Measurements from ENCODE around the gene BCAS3. TPM values are rescaled to one million over a fixed set of nuclear protein-coding genes. Genes with fewer than 3 reads are reported as not detected.

BCAS3 gene
- total and polyA plus RNA-seq, 2 experiments from 2014 or later = 18.0 to 20.2 TPM

DNA sequence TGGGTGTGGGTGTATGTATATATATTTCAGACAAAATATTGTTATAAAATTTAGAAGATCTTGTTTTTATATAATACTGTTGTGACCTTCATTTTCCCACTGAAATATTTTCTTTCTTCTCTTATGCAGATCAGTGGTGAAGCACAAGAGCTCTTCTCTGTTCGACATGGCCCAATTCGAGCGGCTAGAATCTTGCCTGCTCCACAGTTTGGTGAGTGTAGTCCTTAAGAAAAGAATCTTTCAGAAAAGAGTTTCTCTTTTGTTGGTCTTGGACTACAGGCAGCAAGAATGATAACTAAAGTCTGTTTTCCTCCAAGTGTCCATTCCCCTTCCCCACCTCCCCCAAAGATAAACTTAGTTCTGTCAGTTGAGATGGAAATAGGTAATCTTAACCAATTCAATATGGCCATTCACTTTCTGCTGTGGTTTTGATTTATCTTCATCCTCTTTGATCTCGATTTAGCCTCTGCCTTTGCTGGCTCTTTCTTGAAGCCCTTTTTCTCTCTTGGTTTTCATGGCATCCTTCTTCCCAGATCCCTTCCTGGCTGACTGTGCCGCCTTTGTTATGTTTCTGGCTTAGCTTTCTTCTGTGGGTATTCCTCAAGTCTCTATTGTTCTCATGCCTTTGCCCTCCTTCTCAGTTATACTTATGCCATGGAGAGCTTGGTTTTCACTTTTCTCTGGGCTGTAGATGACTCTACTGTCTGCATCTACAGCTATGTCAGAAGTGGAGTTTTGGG lies 69.6 kb downstream of the BCAS3 start:
- Histone ChIP-seq H3K36me3 (ENCODE audit: low read depth) (no peaks in the 10 kb centered on the region), H4K20me1 (ENCODE audit: insufficient read depth) (no peaks in the 10 kb centered on the region), H3K9ac (no peak overlapping the region), H3K27me3 (replicated peaks; ENCODE audit: insufficient read depth) (no peaks in the 10 kb centered on the region), H2AFZ (no peak overlapping the region), H3K4me3 (no peak overlapping the region), H3K9me2 (ENCODE audit: insufficient read depth) (no peaks in the 10 kb centered on the region), H3K4me2 (ENCODE audit: unreplicated experiment) (no peak overlapping the region), H3K9me3 (ENCODE audit: low read depth) (no peaks in the 10 kb centered on the region), H3K27ac (no peak overlapping the region), H3K79me2 (ENCODE audit: insufficient read depth) (no peaks in the 10 kb centered on the region), H3F3A (ENCODE audit: insufficient read depth) (peaks cover 12% of the 10 kb centered on the region; the same call in 1 of the 2 replicates), H3K4me1 (ENCODE audit: insufficient read depth) (peaks cover 16% of the 10 kb centered on the region)
- in situ Hi-C loops (cut with MboI) = loop anchor here (25.0 kb wide), 1 partner anchor 815 kb away; no protein-coding TSS in a partner anchor
- DNase-seq = no peak
- 95 to 97% methylated on average over 5 of the region's 5 CpGs for WGBS, 2 experiments (ENCODE audit: low coverage in 1 of 2, low lambda C conversion rate in 2 of 2, missing lambda C conversion rate in 2 of 2)
- TF ChIP-seq EZH2 (IDR thresholded peaks at IDR 0.05; ENCODE audit: insufficient read depth, poor library complexity, severe bottlenecking) (no peak), EZH2phosphoT487 (IDR thresholded peaks at IDR 0.05; ENCODE audit: insufficient read depth, low read depth) (no peak)

DNA sequence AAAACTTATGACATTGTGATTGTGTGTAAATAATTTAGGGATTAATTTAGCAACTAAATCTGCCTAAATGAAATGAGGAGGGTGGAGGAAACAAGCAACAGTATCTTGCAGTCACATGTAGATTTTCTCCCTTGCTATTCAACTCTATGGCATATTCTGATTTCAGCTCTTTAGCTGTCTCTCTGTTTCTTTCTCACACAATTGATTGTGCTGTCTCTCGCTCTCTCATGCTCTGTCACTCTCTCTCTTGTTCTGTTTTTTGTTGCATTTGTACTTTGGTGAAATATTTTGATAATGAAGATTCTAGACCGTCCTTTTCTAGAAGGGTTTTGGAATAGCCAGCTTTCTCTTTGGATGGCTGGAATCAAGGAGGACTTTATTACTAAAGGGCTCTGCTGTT lies 70.6 kb downstream of the BCAS3 start:
- H3K9ac ChIP-seq = no peak overlapping the region
- no peak overlapping the region for H3K4me3 ChIP-seq
- peaks cover 11% of the 10 kb centered on the region; the same call in 1 of the 2 replicates for H3F3A ChIP-seq (ENCODE audit: insufficient read depth)
- no peak overlapping the region for H3K27ac ChIP-seq
- peaks cover 16% of the 10 kb centered on the region for H3K4me1 ChIP-seq (ENCODE audit: insufficient read depth)
- no peaks in the 10 kb centered on the region for H3K9me2 ChIP-seq (ENCODE audit: insufficient read depth)
- WGBS, 2 experiments (ENCODE audit: low coverage in 1 of 2, low lambda C conversion rate in 2 of 2, missing lambda C conversion rate in 2 of 2) = 81 to 92% methylated on average over 2 of the region's 2 CpGs
- no peak overlapping the region for H2AFZ ChIP-seq
- H4K20me1 ChIP-seq (ENCODE audit: insufficient read depth) = no peaks in the 10 kb centered on the region
- no peaks in the 10 kb centered on the region for H3K27me3 ChIP-seq (replicated peaks; ENCODE audit: insufficient read depth)
- H3K4me2 ChIP-seq (ENCODE audit: unreplicated experiment) = no peak overlapping the region
- no peaks in the 10 kb centered on the region for H3K9me3 ChIP-seq (ENCODE audit: low read depth)
- TF ChIP-seq EZH2 (IDR thresholded peaks at IDR 0.05; ENCODE audit: insufficient read depth, poor library complexity, severe bottlenecking) = no peak
- no peak for TF ChIP-seq EZH2phosphoT487 (IDR thresholded peaks at IDR 0.05; ENCODE audit: insufficient read depth, low read depth)
- DNase-seq = no peak
- H3K79me2 ChIP-seq (ENCODE audit: insufficient read depth) = no peaks in the 10 kb centered on the region
- no peaks in the 10 kb centered on the region for H3K36me3 ChIP-seq (ENCODE audit: low read depth)
- in situ Hi-C loops (cut with MboI) = loop anchor here (25.0 kb wide), 1 partner anchor 814 kb away; no protein-coding TSS in a partner anchor

DNA sequence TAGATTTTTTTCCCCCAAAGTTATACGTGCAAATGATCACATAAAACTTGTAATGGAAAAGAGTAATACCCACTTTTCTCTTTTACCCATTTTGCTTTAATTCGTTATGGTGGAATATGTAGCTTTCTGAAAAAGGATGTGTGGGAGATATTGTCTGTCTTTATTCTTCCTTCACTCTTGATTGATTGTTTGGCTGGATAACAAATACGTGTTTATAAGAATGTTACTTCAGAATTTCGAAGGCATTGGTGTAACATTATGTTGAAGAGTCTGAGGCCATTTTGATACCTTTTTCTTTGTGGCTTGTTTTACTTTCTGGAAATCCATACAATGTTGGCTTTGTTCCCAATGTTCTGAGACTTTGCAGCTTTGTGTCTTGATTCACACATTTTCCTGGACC lies 71.4 kb downstream of the BCAS3 start:
- H3K4me3 ChIP-seq = no peak overlapping the region
- TF ChIP-seq EZH2phosphoT487 (IDR thresholded peaks at IDR 0.05; ENCODE audit: insufficient read depth, low read depth) (no peak), EZH2 (IDR thresholded peaks at IDR 0.05; ENCODE audit: insufficient read depth, poor library complexity, severe bottlenecking) (no peak)
- no peaks in the 10 kb centered on the region for H3K36me3 ChIP-seq (ENCODE audit: low read depth)
- peaks cover 8% of the 10 kb centered on the region for H3K4me1 ChIP-seq (ENCODE audit: insufficient read depth)
- in situ Hi-C loops (cut with MboI) = loop anchor here (25.0 kb wide), 1 partner anchor 813 kb away; no protein-coding TSS in a partner anchor
- H3K9me3 ChIP-seq (ENCODE audit: low read depth) = no peaks in the 10 kb centered on the region
- no peaks in the 10 kb centered on the region for H4K20me1 ChIP-seq (ENCODE audit: insufficient read depth)
- DNase-seq = no peak
- no peak overlapping the region for H3K4me2 ChIP-seq (ENCODE audit: unreplicated experiment)
- no peaks in the 10 kb centered on the region for H3K9me2 ChIP-seq (ENCODE audit: insufficient read depth)
- WGBS, 2 experiments (ENCODE audit: low coverage in 1 of 2, low lambda C conversion rate in 2 of 2, missing lambda C conversion rate in 2 of 2) = 95 to 97% methylated on average over 4 of the region's 4 CpGs
- peaks cover 2% of the 10 kb centered on the region; the same call in 1 of the 2 replicates for H3F3A ChIP-seq (ENCODE audit: insufficient read depth)
- no peak overlapping the region for H3K27ac ChIP-seq
- H3K9ac ChIP-seq = no peak overlapping the region
- no peaks in the 10 kb centered on the region for H3K27me3 ChIP-seq (replicated peaks; ENCODE audit: insufficient read depth)
- H3K79me2 ChIP-seq (ENCODE audit: insufficient read depth) = no peaks in the 10 kb centered on the region
- no peak overlapping the region for H2AFZ ChIP-seq

DNA sequence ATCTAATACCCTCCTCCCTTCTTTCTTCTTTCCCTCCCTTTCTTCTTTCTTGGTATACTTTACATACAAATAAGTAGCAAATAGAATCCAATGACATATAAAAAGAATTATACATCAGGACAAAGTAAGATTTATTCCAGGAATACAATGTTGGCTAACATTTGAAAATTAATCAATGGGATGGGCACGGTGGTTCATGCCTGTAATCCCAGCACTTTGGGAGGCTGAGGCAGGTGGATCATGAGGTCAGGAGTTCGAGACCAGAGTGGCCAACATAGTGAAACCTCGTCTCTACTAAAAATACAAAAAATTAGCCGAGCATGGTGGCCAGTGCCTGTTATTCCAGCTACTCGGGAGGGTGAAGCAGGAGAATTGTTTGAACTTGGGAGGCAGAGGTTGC lies 72.1 kb downstream of the BCAS3 start:
- Histone ChIP-seq H3K27ac (no peak overlapping the region), H3K27me3 (replicated peaks; ENCODE audit: insufficient read depth) (no peaks in the 10 kb centered on the region), H3K4me1 (ENCODE audit: insufficient read depth) (peaks cover 2% of the 10 kb centered on the region), H3F3A (ENCODE audit: insufficient read depth) (no peaks in the 10 kb centered on the region), H3K9me2 (ENCODE audit: insufficient read depth) (no peaks in the 10 kb centered on the region), H3K4me2 (ENCODE audit: unreplicated experiment) (no peak overlapping the region), H4K20me1 (ENCODE audit: insufficient read depth) (no peaks in the 10 kb centered on the region), H3K79me2 (ENCODE audit: insufficient read depth) (no peaks in the 10 kb centered on the region), H3K9me3 (ENCODE audit: low read depth) (no peaks in the 10 kb centered on the region), H3K9ac (no peak overlapping the region), H3K4me3 (no peak overlapping the region), H3K36me3 (ENCODE audit: low read depth) (no peaks in the 10 kb centered on the region), H2AFZ (no peak overlapping the region)
- no peak for DNase-seq
- WGBS, 2 experiments (ENCODE audit: low coverage in 1 of 2, low lambda C conversion rate in 2 of 2, missing lambda C conversion rate in 2 of 2) = 81 to 86% methylated on average over 5 of the region's 5 CpGs
- TF ChIP-seq EZH2 (IDR thresholded peaks at IDR 0.05; ENCODE audit: insufficient read depth, poor library complexity, severe bottlenecking) (no peak), EZH2phosphoT487 (IDR thresholded peaks at IDR 0.05; ENCODE audit: insufficient read depth, low read depth) (no peak)
- in situ Hi-C loops (cut with MboI) = loop anchor here (25.0 kb wide), 1 partner anchor 813 kb away; no protein-coding TSS in a partner anchor
